Mesenchymal stem cell (in vitro differentiated cells and primary cell): Measurements from ENCODE around the gene SAXO2.
"Not testable (repeated sequence)": the region's sequence is repeated elsewhere in the genome, so short reads cannot be mapped to it uniquely, and the experiment has no call there.

Source experiments
- DNase-seq: peaks from one replicate; pipeline ENCODE4 v3.0.0-alpha.2; 2013
- H2AFZ ChIP-seq: one replicate; pipeline ENCODE4 v1.6.1; 2013; ENCODE audit warnings: low read depth, mild to moderate bottlenecking, control low read depth, inconsistent platforms, low read length, moderate library complexity
- H2AK5ac ChIP-seq: 2 replicates; pipeline ENCODE4 v1.6.1; 2013; ENCODE audit warnings: low read length, moderate library complexity, mild to moderate bottlenecking, inconsistent platforms; ENCODE audit not compliant: severe bottlenecking
- H2BK120ac ChIP-seq: one replicate; pipeline ENCODE4 v1.6.1; 2013; ENCODE audit warnings: low read depth, mild to moderate bottlenecking, inconsistent platforms, low read length, moderate library complexity
- H2BK12ac ChIP-seq, 2 experiments: one replicate each; pipeline ENCODE4 v1.6.1; 2013; ENCODE audit warnings: inconsistent platforms in 2 of 2, low read length in 2 of 2, mild to moderate bottlenecking in 2 of 2, moderate library complexity in 2 of 2, control low read depth in 1 of 2
- H2BK15ac ChIP-seq: one replicate; pipeline ENCODE4 v1.6.1; 2013; ENCODE audit warnings: mild to moderate bottlenecking, low read depth, inconsistent platforms; ENCODE audit not compliant: poor library complexity, severe bottlenecking
- H2BK5ac ChIP-seq: 2 replicates; pipeline ENCODE4 v1.6.1; 2013; ENCODE audit warnings: low read depth, mild to moderate bottlenecking, low read length, control low read depth, inconsistent platforms; ENCODE audit not compliant: poor library complexity, severe bottlenecking
- H3K14ac ChIP-seq, 2 experiments: one replicate each; pipeline ENCODE4 v1.6.1; 2013; ENCODE audit warnings: inconsistent platforms in 2 of 2, low read length in 2 of 2, control low read depth in 1 of 2, mild to moderate bottlenecking in 1 of 2, moderate library complexity in 1 of 2
- H3K18ac ChIP-seq, 2 experiments: one replicate each; pipeline ENCODE4 v1.6.1; 2013; ENCODE audit warnings: inconsistent platforms in 2 of 2, low read length in 2 of 2, control low read depth in 1 of 2, low read depth in 1 of 2, mild to moderate bottlenecking in 1 of 2
- H3K23ac ChIP-seq, 2 experiments: one replicate each; pipeline ENCODE4 v1.6.1; 2013; ENCODE audit warnings: inconsistent platforms in 2 of 2, low read length in 2 of 2, mild to moderate bottlenecking in 2 of 2, moderate library complexity in 2 of 2, control low read depth in 1 of 2
- H3K27ac ChIP-seq: 2 replicates; pipeline ENCODE4 v1.5.1; 2013; ENCODE audit warnings: mild to moderate bottlenecking, moderate library complexity, low read length, control low read depth, inconsistent platforms; ENCODE audit not compliant: poor library complexity, severe bottlenecking
- H3K27me3 ChIP-seq, 2 experiments: 2 replicates each; pipeline versions ENCODE4 v1.6.1 to v1.7.0; 2013; ENCODE audit warnings: low read length in 2 of 2, mild to moderate bottlenecking in 2 of 2, moderate library complexity in 2 of 2, control low read depth in 1 of 2, inconsistent platforms in 1 of 2; ENCODE audit not compliant: control insufficient read depth in 1 of 2, insufficient read depth in 1 of 2
- H3K36me3 ChIP-seq, 2 experiments: 2 replicates each; pipeline versions ENCODE4 v1.6.1 to v1.7.0; 2013; ENCODE audit warnings: low read length in 2 of 2, control low read depth in 1 of 2, inconsistent platforms in 1 of 2, low read depth in 1 of 2, mild to moderate bottlenecking in 1 of 2; ENCODE audit not compliant: insufficient read depth in 2 of 2, control insufficient read depth in 1 of 2
- H3K4ac ChIP-seq, 2 experiments: one replicate each; pipeline ENCODE4 v1.6.1; 2013; ENCODE audit warnings: inconsistent platforms in 2 of 2, low read length in 2 of 2, mild to moderate bottlenecking in 2 of 2, moderate library complexity in 2 of 2, control low read depth in 1 of 2, low read depth in 1 of 2
- H3K4me1 ChIP-seq: 2 replicates; pipeline ENCODE4 v1.6.1; 2013; ENCODE audit warnings: low read depth, low read length, control low read depth; ENCODE audit not compliant: control insufficient read depth, insufficient read depth
- H3K4me2 ChIP-seq: 2 replicates; pipeline ENCODE4 v1.6.1; 2013; ENCODE audit warnings: low read length, mild to moderate bottlenecking, inconsistent platforms; ENCODE audit not compliant: poor library complexity, severe bottlenecking
- H3K4me3 ChIP-seq, 2 experiments: 2 replicates each; pipeline versions ENCODE4 v1.5.1 to v1.7.0; 2013; ENCODE audit warnings: low read length in 2 of 2, mild to moderate bottlenecking in 2 of 2, control low read depth in 1 of 2, low read depth in 1 of 2; ENCODE audit not compliant: insufficient read depth in 1 of 2
- H3K79me1 ChIP-seq: replicated peaks from 2 replicates; pipeline ENCODE4 v1.6.1; 2013; ENCODE audit warnings: mild to moderate bottlenecking, control low read depth, low read length, inconsistent platforms; ENCODE audit not compliant: poor library complexity, severe bottlenecking
- H3K9ac ChIP-seq: 2 replicates; pipeline ENCODE4 v1.7.0; 2013; ENCODE audit warnings: mild to moderate bottlenecking, low read length, moderate library complexity
- H3K9me3 ChIP-seq: 2 replicates; pipeline ENCODE4 v1.7.0; 2013; ENCODE audit warnings: mild to moderate bottlenecking, low read length; ENCODE audit not compliant: control insufficient read depth
- H4K8ac ChIP-seq: one replicate; pipeline ENCODE4 v1.6.1; 2013; ENCODE audit warnings: inconsistent platforms, mild to moderate bottlenecking, low read length, moderate library complexity
- H4K91ac ChIP-seq: one replicate; pipeline ENCODE4 v1.6.1; 2013; ENCODE audit warnings: mild to moderate bottlenecking, low read length, inconsistent platforms
- WGBS: methylation state at CpG from one replicate; pipeline ENCODE4 v1.1.7; 2013; ENCODE audit warnings: mixed read lengths; 5-methylcytosine and 5-hydroxymethylcytosine counted together

The SAXO2 gene

GRCh38 chr15:82307714-82308081 is 45.1 kb downstream of the SAXO2 start:
- Histone ChIP-seq H3K4me2 (no peak overlapping the region), H3K4me3 (no peak overlapping the region), H3K4me1 (no peaks in the 10 kb centered on the region), H2BK120ac (no peak overlapping the region), H3K9ac (no peak overlapping the region), H4K8ac (no peak overlapping the region), H3K14ac (no peak overlapping the region), H2BK12ac (no peak overlapping the region), H3K9me3 (peaks cover 3% of the 10 kb centered on the region), H2BK15ac (no peak overlapping the region), H3K27me3 (peaks cover 0 to 46% of the 10 kb centered on the region in 2 experiments), H3K79me1 (no peaks in the 10 kb centered on the region), H3K4ac (no peak overlapping the region), H2BK5ac (no peak overlapping the region), H3K27ac (no peak overlapping the region), H2AFZ (no peak overlapping the region), H3K36me3 (no peaks in the 10 kb centered on the region), H2AK5ac (no peak overlapping the region), H3K23ac (no peak overlapping the region), H4K91ac (no peak overlapping the region), H3K18ac (no peak overlapping the region)
- whole genome bisulfite sequencing, result 88% methylated on average over 8 of the region's 8 CpGs
- DNase-seq, result no peak

DNA sequence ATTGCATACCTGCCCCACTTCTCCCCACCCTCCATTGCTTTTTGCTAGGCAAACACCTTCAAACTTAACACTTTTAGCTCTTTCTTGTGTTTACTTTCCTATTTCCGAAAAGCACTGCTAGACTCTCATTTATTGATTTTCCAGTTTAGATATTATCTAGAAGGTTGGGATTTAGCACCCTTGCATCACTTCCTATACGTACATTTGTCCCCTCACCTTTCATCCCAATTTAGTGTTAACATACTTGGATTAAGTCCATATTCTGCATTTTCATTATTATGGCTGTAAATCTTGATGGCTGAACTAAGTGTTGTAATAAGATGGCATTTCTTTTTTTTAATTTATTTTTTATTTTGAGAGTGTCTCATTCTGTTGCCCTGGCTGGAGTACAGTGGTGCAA is 47.2 kb downstream of the SAXO2 start:
- no peak overlapping the region for H3K4me3 ChIP-seq
- H3K4me1 ChIP-seq, result peaks cover 3% of the 10 kb centered on the region
- H3K27ac ChIP-seq, result no peak overlapping the region
- WGBS, result 86% methylated on average over 1 of the region's 2 CpGs
- H2BK12ac ChIP-seq, result no peak overlapping the region
- H3K27me3 ChIP-seq, result peaks cover 4 to 32% of the 10 kb centered on the region in 2 experiments
- no peak for DNase-seq
- no peak overlapping the region for H3K9ac ChIP-seq
- no peak overlapping the region for H3K4me2 ChIP-seq
- H4K91ac ChIP-seq, result no peak overlapping the region
- no peaks in the 10 kb centered on the region for H3K79me1 ChIP-seq
- H2AK5ac ChIP-seq, result no peak overlapping the region
- H2BK15ac ChIP-seq, result no peak overlapping the region
- H4K8ac ChIP-seq, result no peak overlapping the region
- no peak overlapping the region for H3K14ac ChIP-seq
- H2BK120ac ChIP-seq, result no peak overlapping the region
- H3K18ac ChIP-seq, result no peak overlapping the region
- no peaks in the 10 kb centered on the region for H3K36me3 ChIP-seq
- H2BK5ac ChIP-seq, result no peak overlapping the region
- H3K9me3 ChIP-seq, result peaks cover 3% of the 10 kb centered on the region
- no peak overlapping the region for H3K23ac ChIP-seq
- H3K4ac ChIP-seq, result no peak overlapping the region
- no peak overlapping the region for H2AFZ ChIP-seq

- not testable (repeated sequence) for H3K9me3 ChIP-seq, H2BK15ac ChIP-seq, H3K4me2 ChIP-seq, H3K36me3 ChIP-seq, H3K4ac ChIP-seq, H4K91ac ChIP-seq, DNase-seq, H2BK12ac ChIP-seq, H4K8ac ChIP-seq, H3K14ac ChIP-seq, H3K23ac ChIP-seq, H3K18ac ChIP-seq, H2AFZ ChIP-seq, H2BK5ac ChIP-seq, H2BK120ac ChIP-seq, H3K79me1 ChIP-seq, H2AK5ac ChIP-seq, H3K4me3 ChIP-seq, H3K27ac ChIP-seq, H3K9ac ChIP-seq, H3K4me1 ChIP-seq
- 100% methylated on average over 4 of the region's 5 CpGs for WGBS
- peaks cover 8 to 41% of the 10 kb centered on the region in 2 experiments for H3K27me3 ChIP-seq
These were observed 48.7 kb downstream of the SAXO2 start for GRCh38 chr15:82311321-82311720.

DNA sequence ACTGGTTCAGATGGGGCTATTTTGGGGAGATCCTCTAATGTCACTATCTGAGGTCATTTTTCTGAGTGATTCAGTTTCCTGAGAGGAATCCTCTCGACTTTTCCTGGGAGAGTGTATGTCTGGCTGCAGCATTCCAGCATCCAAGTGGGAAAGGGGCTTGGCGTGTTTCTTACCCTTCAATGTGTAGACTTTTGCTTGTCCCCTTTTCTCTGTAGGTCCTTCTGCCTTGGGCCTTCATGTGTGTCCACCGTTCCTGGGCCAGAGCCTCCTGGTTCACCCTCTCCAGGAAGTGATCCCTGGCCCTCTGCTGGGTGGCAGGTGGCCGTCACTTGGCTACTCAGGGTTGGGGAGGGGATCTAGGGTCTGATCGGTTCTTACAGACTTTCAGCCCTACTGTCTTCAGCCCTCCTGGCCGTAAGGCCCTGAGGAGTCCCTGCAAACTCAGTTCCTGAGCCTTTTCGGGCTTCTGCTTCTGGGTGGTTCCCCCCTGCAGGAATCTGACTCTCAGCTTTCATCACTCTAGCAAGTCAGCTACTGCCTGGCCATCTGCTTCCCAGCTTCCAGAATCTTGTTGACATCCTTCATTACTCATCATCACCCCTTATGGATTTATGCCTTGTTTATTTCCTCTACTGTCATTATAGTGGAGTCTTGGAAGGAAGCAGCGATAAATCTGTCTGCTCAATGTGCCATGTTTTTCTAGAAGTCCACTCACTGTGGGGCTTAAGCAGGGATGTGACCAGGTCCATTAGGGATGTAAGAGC is 50.1 kb downstream of the SAXO2 start:
- Histone ChIP-seq H2BK5ac (no peak overlapping the region), H3K4me1 (peaks cover 4% of the 10 kb centered on the region), H2BK12ac (no peak overlapping the region), H2BK15ac (no peak overlapping the region), H4K91ac (no peak overlapping the region), H3K14ac (no peak overlapping the region), H2AK5ac (no peak overlapping the region), H3K9ac (no peak overlapping the region), H3K4ac (no peak overlapping the region), H3K4me2 (no peak overlapping the region), H3K27ac (no peak overlapping the region), H2BK120ac (no peak overlapping the region), H4K8ac (no peak overlapping the region), H3K18ac (no peak overlapping the region), H3K4me3 (no peak overlapping the region), H2AFZ (no peak overlapping the region), H3K9me3 (peaks cover 3% of the 10 kb centered on the region), H3K27me3 (peaks cover 8 to 29% of the 10 kb centered on the region in 2 experiments), H3K36me3 (no peaks in the 10 kb centered on the region), H3K79me1 (no peaks in the 10 kb centered on the region), H3K23ac (no peak overlapping the region)
- DNase-seq, result peak; percentile 80
- 27% methylated on average over 8 of the region's 8 CpGs for WGBS
